EL (cell line): ENCODE results near the gene LRRN3.

Source experiments
- DNase-seq: peaks from one replicate; pipeline ENCODE4 v3.0.0-alpha.2; 2016

The LRRN3 gene

DNA sequence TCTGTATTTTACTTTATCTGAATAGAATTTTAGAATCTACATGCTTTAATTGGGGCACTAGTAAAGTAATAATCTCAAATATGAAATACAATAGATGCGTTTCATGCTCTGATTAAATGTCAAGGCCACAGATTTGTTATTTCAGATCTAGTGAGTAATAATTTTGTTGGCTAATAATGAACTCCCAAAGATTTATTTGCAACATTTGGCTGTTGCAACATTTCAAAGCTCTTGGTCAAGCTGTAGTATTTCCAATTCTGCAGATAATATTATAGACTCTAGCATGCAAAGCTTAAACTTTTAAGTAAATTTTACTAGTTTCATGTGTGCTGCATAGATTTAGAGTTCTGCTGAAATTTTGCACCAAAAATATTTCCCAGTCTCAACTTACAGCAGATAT lies 16.7 kb downstream of the LRRN3 start:
- DNase-seq: no peak

GRCh38 chr7:111108000-111108399 lies 17.1 kb downstream of the LRRN3 start:
- no peak for DNase-seq

DNA sequence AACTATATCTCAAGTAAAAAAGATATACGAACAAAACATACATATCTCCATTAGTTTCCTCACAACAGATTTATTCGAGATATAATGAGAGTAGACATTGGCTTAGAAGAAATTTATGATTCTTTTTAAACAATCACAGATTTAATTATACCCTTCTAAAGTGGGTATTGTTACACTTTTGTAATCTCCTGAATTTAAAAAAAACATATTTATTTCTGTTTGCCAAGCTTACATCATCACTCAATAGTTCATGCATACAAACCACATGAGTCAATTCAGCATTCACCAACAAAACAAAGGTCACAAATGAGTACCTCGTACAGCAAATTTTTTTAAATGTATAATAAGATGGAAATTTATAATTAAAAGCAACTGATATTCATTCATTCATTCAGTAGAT lies 17.6 kb downstream of the LRRN3 start:
- peak; percentile 49 for DNase-seq

DNA sequence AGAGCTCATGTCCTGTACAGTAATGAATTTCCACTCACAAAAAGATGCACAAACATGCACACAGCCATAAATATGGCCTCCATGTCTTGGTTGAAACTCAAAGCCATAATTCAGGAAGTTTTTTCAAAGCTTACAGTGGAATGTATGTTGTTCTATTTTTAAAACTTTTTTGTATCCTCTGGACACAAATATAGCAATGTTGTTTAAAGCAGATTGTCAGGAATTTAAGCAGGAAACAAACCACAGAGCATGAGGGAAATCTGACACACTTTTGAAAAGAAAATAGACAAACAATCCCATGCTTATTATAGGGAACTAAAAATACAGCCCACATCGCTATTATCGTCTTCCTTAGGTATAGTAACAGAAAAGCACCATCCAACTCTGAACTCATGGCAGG lies 21.5 kb downstream of the LRRN3 start:
- DNase-seq: no peak

- peak; percentile 72 for DNase-seq
Measured at GRCh38 chr7:111113263-111114017, 22.5 kb downstream of the LRRN3 start.

GRCh38 chr7:111115966-111116365 lies 25.0 kb downstream of the LRRN3 start:
- DNase-seq: no peak

DNA sequence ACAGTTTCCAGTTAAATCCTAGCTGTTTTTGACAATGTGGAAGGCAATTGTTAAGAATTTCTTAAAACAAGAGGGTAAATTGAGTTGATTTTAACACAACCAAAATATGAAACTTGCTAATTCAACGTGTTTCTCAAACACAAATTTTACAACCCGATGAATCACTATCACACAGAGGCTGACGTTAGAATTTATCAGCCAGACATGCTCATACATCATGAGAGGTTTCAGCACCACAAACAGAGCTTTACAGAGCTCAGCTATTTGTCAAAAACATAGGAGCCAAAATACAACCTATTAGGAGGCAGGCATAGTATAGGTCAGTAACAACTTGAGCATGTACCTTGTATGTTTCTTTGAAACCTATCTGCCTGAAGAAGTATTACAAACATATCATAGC lies 36.1 kb downstream of the LRRN3 start:
- peak; percentile 35 for DNase-seq

GRCh38 chr7:111129435-111129834 lies 38.5 kb downstream of the LRRN3 start:
- DNase-seq: no peak

- peak; percentile 16 for DNase-seq
Measured at GRCh38 chr7:111132833-111133232, 41.9 kb downstream of the LRRN3 start.

GRCh38 chr7:111137296-111138192 lies 46.6 kb downstream of the LRRN3 start:
- DNase-seq: peak; percentile 65

DNA sequence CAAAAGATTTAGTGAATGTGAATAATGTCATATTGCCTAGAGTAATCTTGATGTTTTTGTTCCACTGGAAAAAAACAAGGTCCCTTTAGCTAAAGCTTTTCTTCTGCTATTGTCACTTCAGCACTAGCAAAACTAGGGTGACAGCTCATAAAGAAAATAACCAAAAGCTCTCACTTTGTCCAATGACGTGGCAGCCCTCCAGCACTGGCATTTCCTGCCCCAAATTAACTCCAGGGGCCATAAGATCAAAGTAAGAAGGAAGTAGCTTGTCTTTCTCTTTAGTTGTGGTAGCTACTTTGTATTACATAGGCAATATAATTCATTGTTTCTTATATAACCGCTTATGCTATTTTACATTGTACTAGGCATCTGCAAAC lies 47.3 kb downstream of the LRRN3 start:
- DNase-seq: peak; percentile 85

- no peak for DNase-seq
Measured at GRCh38 chr7:111138586-111138985, 47.7 kb downstream of the LRRN3 start.

DNA sequence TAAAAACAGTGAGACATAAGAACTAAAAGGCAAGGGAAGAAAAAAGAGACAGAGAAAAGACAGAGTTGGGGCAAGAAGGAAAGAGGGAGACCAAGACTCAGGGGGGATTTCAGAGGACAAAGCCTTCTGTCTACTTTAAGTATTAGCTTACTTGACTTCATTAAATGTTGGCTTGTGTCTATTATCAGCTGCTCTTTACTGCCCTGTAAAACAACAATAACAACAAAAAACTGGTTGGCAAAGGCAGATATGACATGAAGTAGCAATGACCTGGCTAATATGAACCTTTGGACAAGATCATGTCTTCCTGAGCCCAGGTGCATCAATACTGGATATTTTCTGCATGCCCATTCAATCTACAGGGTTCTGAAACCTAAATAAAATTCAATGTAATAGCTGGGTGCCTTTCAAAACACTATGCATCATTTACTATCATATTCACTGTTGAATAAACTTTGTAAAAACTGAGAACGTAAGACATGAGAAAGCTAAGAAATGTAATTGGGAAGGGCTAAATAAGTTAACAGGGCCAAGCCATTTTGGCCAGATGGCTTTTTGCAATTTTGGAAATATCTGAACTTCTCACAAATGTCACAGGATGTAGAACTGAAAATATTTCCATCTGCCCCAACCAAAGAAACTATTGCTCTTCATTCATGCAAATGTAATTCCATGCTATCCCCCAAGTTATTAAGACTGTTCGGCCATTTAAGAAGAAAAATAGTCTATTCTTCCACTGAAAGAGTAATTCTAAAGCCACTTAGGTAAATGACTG lies 49.4 kb downstream of the LRRN3 start:
- no peak for DNase-seq

GRCh38 chr7:111145472-111145871 lies 54.5 kb downstream of the LRRN3 start:
- no peak for DNase-seq

- DNase-seq: no peak
Measured at GRCh38 chr7:111146136-111146535, 55.2 kb downstream of the LRRN3 start.

GRCh38 chr7:111147708-111148533 lies 57.0 kb downstream of the LRRN3 start:
- no peak for DNase-seq

- DNase-seq: no peak
Measured at GRCh38 chr7:111150709-111151108, 59.8 kb downstream of the LRRN3 start.

- peak; percentile 59 for DNase-seq
Measured at GRCh38 chr7:111159426-111159825, 68.5 kb downstream of the LRRN3 start.

GRCh38 chr7:111160297-111160696 lies 69.4 kb downstream of the LRRN3 start:
- no peak for DNase-seq

- no peak for DNase-seq
Measured at GRCh38 chr7:111162692-111163091, 71.8 kb downstream of the LRRN3 start.

GRCh38 chr7:111164442-111164841 lies 73.5 kb downstream of the LRRN3 start:
- no peak for DNase-seq

DNA sequence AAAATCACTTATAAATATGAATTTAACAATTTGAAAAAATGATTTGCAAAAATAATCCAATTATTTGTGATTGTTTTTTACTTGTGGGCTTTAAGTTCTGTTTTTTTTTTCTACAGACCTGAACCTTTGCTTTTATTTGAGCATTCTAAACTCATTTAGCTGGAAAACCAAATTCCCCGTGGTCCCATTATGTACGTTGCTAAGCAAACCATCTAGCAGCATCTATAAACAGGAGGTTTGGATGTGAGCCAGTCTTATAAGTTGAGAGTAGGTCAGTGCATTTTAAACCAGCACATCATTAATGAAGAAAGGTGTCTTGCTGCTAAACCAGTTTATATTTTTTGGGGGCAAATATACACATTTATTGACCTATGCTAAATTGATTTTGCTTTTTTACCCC lies 77.3 kb downstream of the LRRN3 start:
- no peak for DNase-seq
